PC-9 (cell line): Measurements from ENCODE around the gene TNP2. TPM values are rescaled to one million over a fixed set of nuclear protein-coding genes. Genes with fewer than 3 reads are reported as not detected.

Source experiments
- BruUV-seq: library from RNA; stranded (reverse); fragments of 400-500 nt; replicated peaks from 2 replicates; lab custom pipeline; 2021; lab: Mats Ljungman, UMichigan
- CTCF ChIA-PET: fragments of 300-600 bp; sonication (Branson Sonifier 250); formaldehyde crosslinking; loops from one replicate; lab custom pipeline; 2022; ENCODE audit warnings: antibody characterized with exemption; lab: Charles Lee
- POLR2A ChIA-PET: fragments of 300-600 bp; sonication (Branson Sonifier 250); formaldehyde crosslinking; loops from one replicate; lab custom pipeline; 2022; ENCODE audit warnings: antibody characterized with exemption; ENCODE audit not compliant: unreplicated experiment; lab: Charles Lee
- DNase-seq, 2 experiments: peaks; one replicate each; pipeline versions ENCODE4 v3.0.0 to v3.0.0-alpha.2; 2015 to 2022; ENCODE audit warnings: mixed read lengths in 1 of 2
- H2AFZ ChIP-seq: fragments of 200-600 bp; sonication (generic); 2 replicates; pipeline ENCODE4 v1.8.1; 2017; ENCODE audit warnings: antibody characterized with exemption
- H3F3A ChIP-seq: fragments of 200-600 bp; sonication (generic); 2 replicates; pipeline ENCODE4 v1.8.1; 2017; ENCODE audit warnings: antibody characterized with exemption, mild to moderate bottlenecking, low read depth; ENCODE audit not compliant: insufficient read depth
- H3K27ac ChIP-seq: fragments of 200-600 bp; sonication (generic); 2 replicates; pipeline ENCODE4 v1.6.1; 2016; ENCODE audit warnings: mixed run types
- H3K27me3 ChIP-seq: fragments of 200-600 bp; sonication (generic); 2 replicates; pipeline ENCODE4 v1.6.1; 2016; ENCODE audit warnings: low read depth, mixed run types; ENCODE audit not compliant: insufficient read depth
- H3K36me3 ChIP-seq: fragments of 200-600 bp; sonication (generic); 2 replicates; pipeline ENCODE4 v1.6.1; 2016; ENCODE audit warnings: low read depth, mixed run types
- H3K4me1 ChIP-seq: fragments of 200-600 bp; sonication (generic); replicated peaks from 2 replicates; pipeline ENCODE4 v1.6.1; 2016; ENCODE audit warnings: mixed run types; ENCODE audit not compliant: insufficient read depth
- H3K4me2 ChIP-seq: fragments of 200-600 bp; sonication (generic); 2 replicates; pipeline ENCODE4 v1.6.1; 2017; ENCODE audit warnings: mixed run types
- H3K4me3 ChIP-seq: fragments of 200-600 bp; sonication (generic); 2 replicates; pipeline ENCODE4 v1.6.1; 2016; ENCODE audit warnings: mixed run types
- H3K79me2 ChIP-seq: fragments of 200-600 bp; sonication (generic); 2 replicates; pipeline ENCODE4 v1.6.1; 2017; ENCODE audit warnings: low read depth, mixed run types
- H3K9me2 ChIP-seq: fragments of 200-600 bp; sonication (generic); 2 replicates; pipeline ENCODE4 v1.8.1; 2017; ENCODE audit warnings: mild to moderate bottlenecking; ENCODE audit not compliant: insufficient read depth
- H3K9me3 ChIP-seq: fragments of 200-600 bp; sonication (generic); 2 replicates; pipeline ENCODE4 v1.8.1; 2016; ENCODE audit warnings: low read depth; ENCODE audit not compliant: insufficient read depth
- H4K20me1 ChIP-seq: fragments of 200-600 bp; sonication (generic); 2 replicates; pipeline ENCODE4 v1.8.1; 2017; ENCODE audit not compliant: insufficient read depth
- CTCF ChIP-seq: fragments of 200-600 bp; sonication (generic); conservative IDR thresholded peaks from 2 replicates; pipeline ENCODE4 v1.6.1; 2017; ENCODE audit warnings: mixed run types, antibody characterized with exemption, mild to moderate bottlenecking, moderate library complexity
- EZH2 ChIP-seq: fragments of 200-600 bp; sonication (generic); IDR thresholded peaks from 2 replicates; pipeline ENCODE4 v1.8.0; 2017; ENCODE audit warnings: antibody characterized with exemption, low read depth
- intact Hi-C: fragments of 100-400 bp; cut with micrococcal nuclease; formaldehyde crosslinking; loops from one replicate; pipeline ENCODE4 v1.10.0; 2022; ENCODE audit not compliant: unreplicated experiment
- total RNA-seq: library from RNA; stranded (reverse); gene quantifications from 2 replicates; pipeline ENCODE4 v1.2.3, GENCODE V29; 2021

TNP2 gene
- total RNA-seq, 1 experiment from 2014 or later, result not detected

GRCh38 chr16:11229432-11229831, 39.7 kb downstream of the TNP2 start:
- H3K27ac ChIP-seq, result no peak overlapping the region
- no TSS peak for BruUV-seq
- no peak overlapping the region for H2AFZ ChIP-seq
- H3K36me3 ChIP-seq, result no peaks in the 10 kb centered on the region
- no peaks in the 10 kb centered on the region for H4K20me1 ChIP-seq
- intact Hi-C loops, result no loop called here
- H3K27me3 ChIP-seq, result no peaks in the 10 kb centered on the region
- POLR2A ChIA-PET, result interaction anchor here (0.7 kb wide), 1 partner anchor 95 kb away, joined by 7 read pairs; no protein-coding TSS in a partner anchor
- no peaks in the 10 kb centered on the region for H3K9me3 ChIP-seq
- peaks cover 7% of the 10 kb centered on the region; the same call in 1 of the 2 replicates for H3F3A ChIP-seq
- no peaks in the 10 kb centered on the region for H3K9me2 ChIP-seq
- H3K4me1 ChIP-seq, result no peaks in the 10 kb centered on the region
- no peak overlapping the region for H3K4me2 ChIP-seq
- CTCF ChIA-PET, result interaction anchor here (0.6 kb wide), 1 partner anchor 31 kb away, joined by 3 read pairs; no protein-coding TSS in a partner anchor
- no peak for DNase-seq
- TF ChIP-seq EZH2 (no peak), CTCF (no peak)
- H3K4me3 ChIP-seq, result no peak overlapping the region
- H3K79me2 ChIP-seq, result no peaks in the 10 kb centered on the region

GRCh38 chr16:11225677-11226549, 43.2 kb downstream of the TNP2 start:
- Histone ChIP-seq H2AFZ (no peak overlapping the region), H3K4me2 (no peak overlapping the region), H3F3A (peaks cover 7% of the 10 kb centered on the region; the same call in 1 of the 2 replicates), H3K27ac (no peak overlapping the region), H3K9me2 (no peaks in the 10 kb centered on the region), H3K9me3 (no peaks in the 10 kb centered on the region), H3K79me2 (no peaks in the 10 kb centered on the region), H3K4me3 (no peak overlapping the region), H3K4me1 (no peaks in the 10 kb centered on the region), H4K20me1 (no peaks in the 10 kb centered on the region), H3K36me3 (no peaks in the 10 kb centered on the region), H3K27me3 (no peaks in the 10 kb centered on the region)
- no TSS peak for BruUV-seq
- ChIA-PET CTCF (no interaction called here), POLR2A (no interaction called here)
- TF ChIP-seq EZH2 (no peak), CTCF (no peak)
- DNase-seq, result no peak
- intact Hi-C loops, result no loop called here

- Histone ChIP-seq H3K4me3 (no peak overlapping the region), H3K27me3 (no peaks in the 10 kb centered on the region), H2AFZ (no peak overlapping the region), H3K9me2 (no peaks in the 10 kb centered on the region), H3K4me2 (no peak overlapping the region), H3K4me1 (no peaks in the 10 kb centered on the region), H4K20me1 (no peaks in the 10 kb centered on the region), H3K9me3 (no peaks in the 10 kb centered on the region), H3K79me2 (no peaks in the 10 kb centered on the region), H3F3A (peaks cover 5% of the 10 kb centered on the region; the same call in 1 of the 2 replicates), H3K36me3 (no peaks in the 10 kb centered on the region), H3K27ac (no peak overlapping the region)
- CTCF ChIA-PET, result no interaction called here
- no peak for DNase-seq
- TF ChIP-seq EZH2, result no peak
- no peak for TF ChIP-seq CTCF
- POLR2A ChIA-PET, result no interaction called here
- BruUV-seq, result no TSS peak
- intact Hi-C loops, result no loop called here
These were observed 44.0 kb downstream of the TNP2 start for GRCh38 chr16:11224894-11225676.
